DND-41 (cell line): ENCODE results near the gene SHROOM2.

Source experiments
- ATAC-seq: fragments of 200-7000 bp; cut with Tn5 transposase; 3 replicates; pipeline ENCODE4 v1.9.1; 2021; ENCODE audit warnings: low read depth; ENCODE audit not compliant: insufficient read depth
- DNase-seq: peaks from one replicate; pipeline ENCODE4 v3.0.0-alpha.2; 2020
- H2AFZ ChIP-seq: 2 replicates; pipeline ENCODE4 v1.6.0; 2012; ENCODE audit warnings: low read depth, low read length
- H3K27ac ChIP-seq: 2 replicates; pipeline ENCODE4 v1.5.1; 2012; ENCODE audit warnings: low read length, inconsistent platforms
- H3K27me3 ChIP-seq: fragments of 200-600 bp; sonication (generic); 2 replicates; pipeline ENCODE4 v1.6.0; 2012; ENCODE audit warnings: low read length, mild to moderate bottlenecking, inconsistent platforms; ENCODE audit not compliant: insufficient read depth, poor library complexity
- H3K36me3 ChIP-seq: 2 replicates; pipeline ENCODE4 v1.5.1; 2012; ENCODE audit warnings: low read length, inconsistent platforms; ENCODE audit not compliant: insufficient read depth
- H3K4me1 ChIP-seq: 2 replicates; pipeline ENCODE4 v1.5.1; 2012; ENCODE audit warnings: mild to moderate bottlenecking, low read length; ENCODE audit not compliant: insufficient read depth
- H3K4me2 ChIP-seq: 2 replicates; pipeline ENCODE4 v1.6.0; 2012; ENCODE audit warnings: mild to moderate bottlenecking, moderate library complexity, low read length, inconsistent platforms; ENCODE audit not compliant: insufficient read depth
- H3K4me3 ChIP-seq, 2 experiments: fragments of 200-600 bp in 1 of 2; shearing (Covaris generic) in 1 of 2; 2 replicates each; pipeline ENCODE4 v1.5.1; 2012 to 2016; ENCODE audit warnings: inconsistent platforms in 2 of 2, low read length in 2 of 2, mild to moderate bottlenecking in 2 of 2, low read depth in 1 of 2, moderate library complexity in 1 of 2
- H3K79me2 ChIP-seq: 2 replicates; pipeline ENCODE4 v1.6.0; 2012; ENCODE audit warnings: low read length, inconsistent platforms; ENCODE audit not compliant: insufficient read depth
- H3K9ac ChIP-seq: 2 replicates; pipeline ENCODE4 v1.6.0; 2012; ENCODE audit warnings: low read depth, mild to moderate bottlenecking, inconsistent platforms, low read length, moderate library complexity
- H3K9me3 ChIP-seq: 2 replicates; pipeline ENCODE4 v1.5.1; 2012; ENCODE audit warnings: low read length, moderate library complexity, mild to moderate bottlenecking, inconsistent platforms; ENCODE audit not compliant: insufficient read depth, severe bottlenecking
- H4K20me1 ChIP-seq: 2 replicates; pipeline ENCODE4 v1.6.0; 2012; ENCODE audit warnings: low read length; ENCODE audit not compliant: insufficient read depth
- CTCF ChIP-seq: IDR thresholded peaks from 2 replicates; pipeline ENCODE4 v1.5.1; 2012; ENCODE audit warnings: borderline replicate concordance, low read length, moderate library complexity, mild to moderate bottlenecking; ENCODE audit not compliant: poor library complexity, severe bottlenecking; ENCODE audit errors: extremely low read depth
- EZH2 ChIP-seq: IDR thresholded peaks from 3 replicates; pipeline ENCODE4 v1.6.1; 2012; ENCODE audit warnings: borderline replicate concordance, low read depth, mild to moderate bottlenecking, moderate library complexity, low read length, inconsistent platforms; ENCODE audit not compliant: severe bottlenecking

The SHROOM2 gene

GRCh38 chrX:9832811-9833210 lies 46.6 kb downstream of the SHROOM2 start:
- no peak overlapping the region for H3K9ac ChIP-seq
- no peak for TF ChIP-seq CTCF
- TF ChIP-seq EZH2 = no peak
- H3K36me3 ChIP-seq = no peaks in the 10 kb centered on the region
- H3K4me1 ChIP-seq = no peaks in the 10 kb centered on the region
- no peaks in the 10 kb centered on the region for H4K20me1 ChIP-seq
- DNase-seq (no peak), ATAC-seq (no peak)
- no peaks in the 10 kb centered on the region for H3K27me3 ChIP-seq
- H3K27ac ChIP-seq = no peak overlapping the region
- no peak overlapping the region for H2AFZ ChIP-seq
- no peak overlapping the region for H3K4me2 ChIP-seq
- H3K4me3 ChIP-seq = no peak overlapping the region
- H3K9me3 ChIP-seq = no peaks in the 10 kb centered on the region
- no peaks in the 10 kb centered on the region for H3K79me2 ChIP-seq

GRCh38 chrX:9835585-9836210 lies 49.5 kb downstream of the SHROOM2 start:
- no peak overlapping the region for H3K27ac ChIP-seq
- no peaks in the 10 kb centered on the region for H3K79me2 ChIP-seq

GRCh38 chrX:9842541-9842940 lies 56.3 kb downstream of the SHROOM2 start:
- TF ChIP-seq EZH2 = no peak
- no peak for TF ChIP-seq CTCF
- no peak overlapping the region for H3K4me3 ChIP-seq
- H3K27ac ChIP-seq = no peak overlapping the region
- no peaks in the 10 kb centered on the region for H3K79me2 ChIP-seq
- peaks cover 3% of the 10 kb centered on the region for H3K27me3 ChIP-seq
- H3K9me3 ChIP-seq = no peaks in the 10 kb centered on the region
- no peak overlapping the region for H2AFZ ChIP-seq
- H3K4me1 ChIP-seq = peaks cover 6% of the 10 kb centered on the region; the same call in 1 of the 2 replicates
- no peak overlapping the region for H3K4me2 ChIP-seq
- ATAC-seq = peak; percentile 95
- H3K9ac ChIP-seq = no peak overlapping the region
- no peaks in the 10 kb centered on the region for H4K20me1 ChIP-seq
- H3K36me3 ChIP-seq = no peaks in the 10 kb centered on the region
- DNase-seq = peak; percentile 65

More at GRCh38 chrX:9835585-9836210, 49.5 kb downstream of the SHROOM2 start:
- no peak for DNase-seq
- Histone ChIP-seq H3K27me3 (no peaks in the 10 kb centered on the region), H3K4me3 (no peak overlapping the region), H2AFZ (no peak overlapping the region), H3K36me3 (no peaks in the 10 kb centered on the region), H3K9ac (no peak overlapping the region), H3K4me1 (no peaks in the 10 kb centered on the region), H4K20me1 (no peaks in the 10 kb centered on the region), H3K9me3 (no peaks in the 10 kb centered on the region), H3K4me2 (no peak overlapping the region)
- TF ChIP-seq EZH2 (no peak), CTCF (no peak)
- no peak for ATAC-seq
